Esophagus muscularis mucosa (tissue), 3 donors: ENCODE results near the gene WBP1L.
"Not testable (repeated sequence)": the region's sequence is repeated elsewhere in the genome, so short reads cannot be mapped to it uniquely, and the experiment has no call there.

ENCODE experiments used
- POLR2A ChIP-seq: fragments of 450-650 bp; IDR thresholded peaks from one replicate; pipeline ENCODE4 v1.6.1; 2017; ENCODE audit warnings: antibody characterized with exemption, moderate library complexity, mild to moderate bottlenecking, low read depth
- TF ChIP-seq, protein P1 (sequence below), 3 experiments: fragments of 200-600 bp in 2 of 3; fragments of 450-650 bp in 1 of 3; sonication (generic) in 2 of 3; IDR thresholded peaks; one replicate each; pipeline ENCODE4 v1.5.1; 2017 to 2019; ENCODE audit warnings: antibody characterized with exemption in 3 of 3, mild to moderate bottlenecking in 2 of 3, moderate library complexity in 1 of 3

DNA sequence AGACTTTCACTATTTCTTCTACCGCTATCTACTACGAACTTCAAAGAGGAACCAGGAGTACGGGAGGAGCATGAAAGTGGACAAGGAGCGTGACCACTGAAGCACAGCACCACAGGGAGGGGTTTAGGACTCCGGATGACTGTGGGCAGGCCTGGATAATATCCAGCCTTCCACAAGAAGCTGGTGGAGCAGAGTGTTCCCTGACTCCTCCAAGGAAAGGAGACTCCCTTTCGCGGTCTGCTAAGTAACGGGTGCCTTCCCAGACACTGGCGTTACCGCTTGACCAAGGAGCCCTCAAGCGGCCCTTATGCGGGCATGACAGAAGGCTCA lies 15.2 kb downstream of the WBP1L start:
- TF ChIP-seq POLR2A = not testable (repeated sequence)
- TF ChIP-seq, protein P1, sequence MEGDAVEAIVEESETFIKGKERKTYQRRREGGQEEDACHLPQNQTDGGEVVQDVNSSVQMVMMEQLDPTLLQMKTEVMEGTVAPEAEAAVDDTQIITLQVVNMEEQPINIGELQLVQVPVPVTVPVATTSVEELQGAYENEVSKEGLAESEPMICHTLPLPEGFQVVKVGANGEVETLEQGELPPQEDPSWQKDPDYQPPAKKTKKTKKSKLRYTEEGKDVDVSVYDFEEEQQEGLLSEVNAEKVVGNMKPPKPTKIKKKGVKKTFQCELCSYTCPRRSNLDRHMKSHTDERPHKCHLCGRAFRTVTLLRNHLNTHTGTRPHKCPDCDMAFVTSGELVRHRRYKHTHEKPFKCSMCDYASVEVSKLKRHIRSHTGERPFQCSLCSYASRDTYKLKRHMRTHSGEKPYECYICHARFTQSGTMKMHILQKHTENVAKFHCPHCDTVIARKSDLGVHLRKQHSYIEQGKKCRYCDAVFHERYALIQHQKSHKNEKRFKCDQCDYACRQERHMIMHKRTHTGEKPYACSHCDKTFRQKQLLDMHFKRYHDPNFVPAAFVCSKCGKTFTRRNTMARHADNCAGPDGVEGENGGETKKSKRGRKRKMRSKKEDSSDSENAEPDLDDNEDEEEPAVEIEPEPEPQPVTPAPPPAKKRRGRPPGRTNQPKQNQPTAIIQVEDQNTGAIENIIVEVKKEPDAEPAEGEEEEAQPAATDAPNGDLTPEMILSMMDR (IDR thresholded peaks at IDR 0.05) = not testable (repeated sequence)
